ENCODE results near the gene ARMC10. TPM values are rescaled to one million over a fixed set of nuclear protein-coding genes. Genes with fewer than 3 reads are reported as not detected.
"Not testable (repeated sequence)": the region's sequence is repeated elsewhere in the genome, so short reads cannot be mapped to it uniquely, and the experiment has no call there.

Gene ARMC10
- total RNA-seq, 1 donor from 2014 or later: 19.8 TPM

DNA sequence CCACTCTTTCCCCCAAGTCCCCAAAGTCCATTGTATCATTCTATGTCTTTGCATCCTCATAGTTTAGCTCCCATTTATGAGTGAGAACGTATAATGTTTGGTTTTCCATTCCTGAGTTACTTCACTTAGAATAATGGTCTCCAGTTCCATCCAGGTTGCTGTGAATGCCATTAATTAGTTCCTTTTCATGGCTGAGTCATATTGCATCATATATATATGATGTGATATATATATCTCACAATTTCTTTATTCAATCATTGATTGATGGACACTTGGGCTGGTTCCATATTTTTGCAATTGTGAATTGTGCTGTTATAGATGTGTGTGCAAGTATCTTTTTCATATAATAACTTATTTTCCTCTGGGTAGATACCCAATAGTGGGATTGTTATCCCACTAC, 18.9 kb upstream of the ARMC10 start:
- H3K9ac ChIP-seq (ENCODE audit: low read depth in 1 of 3, low read length in 3 of 3); H3K36me3 ChIP-seq (ENCODE audit: control insufficient read depth in 3 of 3, insufficient read depth in 3 of 3, low read length in 3 of 3); H3K9me3 ChIP-seq (ENCODE audit: control insufficient read depth in 3 of 3, low read length in 3 of 3); H3K27me3 ChIP-seq (ENCODE audit: control insufficient read depth in 3 of 3, insufficient read depth in 3 of 3, low read length in 3 of 3); H3K27ac ChIP-seq (ENCODE audit: low read depth, low read length); H3K4me1 ChIP-seq (ENCODE audit: control insufficient read depth in 3 of 3, insufficient read depth in 3 of 3, low read length in 3 of 3); H3K4me3 ChIP-seq (ENCODE audit: low read length in 3 of 3): not testable (repeated sequence)

DNA sequence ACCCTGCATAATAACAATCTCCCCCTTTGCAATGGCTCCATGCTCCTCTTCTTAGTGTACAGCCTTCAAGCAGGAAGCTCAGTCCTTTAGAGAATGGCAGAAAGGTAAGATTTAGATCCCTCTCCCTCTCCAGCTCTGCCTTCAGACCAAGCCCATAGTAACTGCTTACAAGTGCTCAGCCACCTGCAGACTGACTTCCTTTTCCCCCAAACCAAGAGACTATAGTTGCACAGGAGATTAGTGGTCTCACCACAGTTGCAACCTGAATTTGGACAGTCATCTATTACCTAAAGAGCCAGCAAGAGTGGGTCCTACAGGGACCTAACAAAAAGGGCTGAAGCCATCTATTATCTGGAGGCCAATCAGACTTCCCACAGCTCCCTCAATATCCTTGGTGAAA, 16.8 kb upstream of the ARMC10 start:
- Histone ChIP-seq H3K27me3 (ENCODE audit: control insufficient read depth in 3 of 3, insufficient read depth in 3 of 3, low read length in 3 of 3) (no peaks in the 10 kb centered on the region), H3K36me3 (ENCODE audit: control insufficient read depth in 3 of 3, insufficient read depth in 3 of 3, low read length in 3 of 3) (no peaks in the 10 kb centered on the region), H3K4me1 (ENCODE audit: control insufficient read depth in 3 of 3, insufficient read depth in 3 of 3, low read length in 3 of 3) (no peaks in the 10 kb centered on the region), H3K27ac (ENCODE audit: low read depth, low read length) (no peak overlapping the region), H3K9ac (ENCODE audit: low read depth in 1 of 3, low read length in 3 of 3) (no peak overlapping the region), H3K9me3 (ENCODE audit: control insufficient read depth in 3 of 3, low read length in 3 of 3) (no peaks in the 10 kb centered on the region), H3K4me3 (ENCODE audit: low read length in 3 of 3) (no peak overlapping the region)

- Histone ChIP-seq H3K27ac (ENCODE audit: low read depth, low read length) (no peak overlapping the region), H3K9ac (ENCODE audit: low read depth in 1 of 3, low read length in 3 of 3) (no peak overlapping the region), H3K36me3 (ENCODE audit: control insufficient read depth in 3 of 3, insufficient read depth in 3 of 3, low read length in 3 of 3) (no peaks in the 10 kb centered on the region), H3K9me3 (ENCODE audit: control insufficient read depth in 3 of 3, low read length in 3 of 3) (no peaks in the 10 kb centered on the region), H3K27me3 (ENCODE audit: control insufficient read depth in 3 of 3, insufficient read depth in 3 of 3, low read length in 3 of 3) (no peaks in the 10 kb centered on the region), H3K4me3 (ENCODE audit: low read length in 3 of 3) (no peak overlapping the region), H3K4me1 (ENCODE audit: control insufficient read depth in 3 of 3, insufficient read depth in 3 of 3, low read length in 3 of 3) (no peaks in the 10 kb centered on the region)
Measured at GRCh38 chr7:103059471-103059870, 15.5 kb upstream of the ARMC10 start.

- H3K9ac ChIP-seq (ENCODE audit: low read depth in 1 of 3, low read length in 3 of 3): no peak overlapping the region
- H3K27ac ChIP-seq (ENCODE audit: low read depth, low read length): no peak overlapping the region
- H3K4me3 ChIP-seq (ENCODE audit: low read length in 3 of 3): no peak overlapping the region
- H3K9me3 ChIP-seq (ENCODE audit: control insufficient read depth in 3 of 3, low read length in 3 of 3): no peaks in the 10 kb centered on the region
- no peaks in the 10 kb centered on the region for H3K36me3 ChIP-seq (ENCODE audit: control insufficient read depth in 3 of 3, insufficient read depth in 3 of 3, low read length in 3 of 3)
- no peaks in the 10 kb centered on the region for H3K27me3 ChIP-seq (ENCODE audit: control insufficient read depth in 3 of 3, insufficient read depth in 3 of 3, low read length in 3 of 3)
- no peaks in the 10 kb centered on the region for H3K4me1 ChIP-seq (ENCODE audit: control insufficient read depth in 3 of 3, insufficient read depth in 3 of 3, low read length in 3 of 3)
Measured at GRCh38 chr7:103063895-103064294, 11.0 kb upstream of the ARMC10 start.

DNA sequence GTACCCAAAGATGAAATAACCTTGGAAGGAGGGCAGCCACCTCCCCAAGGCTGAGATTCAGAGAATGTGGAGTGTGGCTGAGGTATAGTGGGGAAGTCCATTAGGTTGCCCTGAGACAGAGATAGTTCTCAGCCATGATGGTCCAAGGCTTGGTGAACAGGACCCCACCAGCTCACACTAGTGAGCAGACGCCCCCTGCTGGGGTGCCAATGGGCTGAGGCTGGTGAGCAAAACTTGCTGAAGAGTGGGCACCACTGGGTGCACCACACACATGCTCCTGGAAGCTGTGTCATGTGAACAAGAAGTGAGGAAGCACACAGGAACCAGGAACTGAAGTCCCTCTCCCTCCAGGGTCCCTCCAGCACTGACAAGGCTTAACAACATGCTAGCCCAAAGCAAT, 9.3 kb upstream of the ARMC10 start:
- Histone ChIP-seq H3K27ac (ENCODE audit: low read depth, low read length) (no peak overlapping the region), H3K36me3 (ENCODE audit: control insufficient read depth in 3 of 3, insufficient read depth in 3 of 3, low read length in 3 of 3) (no peaks in the 10 kb centered on the region), H3K27me3 (ENCODE audit: control insufficient read depth in 3 of 3, insufficient read depth in 3 of 3, low read length in 3 of 3) (no peaks in the 10 kb centered on the region), H3K4me1 (ENCODE audit: control insufficient read depth in 3 of 3, insufficient read depth in 3 of 3, low read length in 3 of 3) (no peaks in the 10 kb centered on the region), H3K9me3 (ENCODE audit: control insufficient read depth in 3 of 3, low read length in 3 of 3) (no peaks in the 10 kb centered on the region), H3K9ac (ENCODE audit: low read depth in 1 of 3, low read length in 3 of 3) (no peak overlapping the region), H3K4me3 (ENCODE audit: low read length in 3 of 3) (no peak overlapping the region)

DNA sequence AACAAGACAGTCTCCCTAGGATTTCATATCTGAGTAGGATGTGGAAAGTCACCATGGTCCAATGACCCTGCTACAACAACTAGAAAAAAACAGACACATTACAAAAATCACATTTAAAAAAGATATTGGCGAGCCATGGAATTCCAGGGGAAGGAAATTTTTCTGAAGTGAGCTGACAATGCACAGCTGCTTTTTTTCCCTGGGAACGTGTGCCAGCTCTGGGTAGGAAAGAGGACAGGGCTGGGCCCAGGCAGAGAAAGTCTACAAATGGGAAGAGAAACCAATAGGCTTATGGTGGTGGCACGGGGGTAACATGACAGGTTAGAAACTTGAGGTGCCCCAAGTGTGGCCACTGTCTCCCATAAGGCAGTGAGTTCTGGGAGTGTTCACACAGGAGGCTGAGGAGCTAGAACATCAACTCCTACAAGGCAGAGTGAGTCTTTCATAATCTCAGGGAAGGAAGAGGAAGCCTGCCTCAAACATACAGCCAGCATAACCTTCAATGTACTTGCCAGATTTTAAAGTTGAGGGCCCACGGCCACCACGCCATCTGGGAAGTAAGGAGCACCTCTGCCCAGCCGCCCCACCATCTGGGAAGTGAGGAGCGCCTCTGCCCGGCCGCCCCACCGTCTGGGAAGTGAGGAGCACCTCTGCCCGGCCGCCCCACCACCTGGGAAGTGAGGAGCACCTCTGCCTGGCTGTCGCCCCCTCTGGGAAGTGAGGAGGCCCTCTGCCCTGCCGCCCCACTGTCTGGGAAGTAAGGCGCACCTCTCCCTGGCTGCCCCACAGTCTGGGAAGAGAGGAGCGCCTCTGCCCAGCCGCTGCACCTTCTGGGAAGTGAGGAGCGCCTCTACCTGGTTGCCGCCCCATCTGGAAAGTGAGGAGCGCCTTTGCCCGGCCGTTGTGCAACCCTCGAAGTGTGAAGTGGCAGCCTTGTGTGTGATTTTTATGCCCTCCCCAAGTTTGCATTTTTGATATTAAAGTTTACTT, 6.2 kb upstream of the ARMC10 start:
- no peak overlapping the region for H3K4me3 ChIP-seq (ENCODE audit: low read length in 3 of 3)
- no peak overlapping the region for H3K9ac ChIP-seq (ENCODE audit: low read depth in 1 of 3, low read length in 3 of 3)
- no peak overlapping the region for H3K27ac ChIP-seq (ENCODE audit: low read depth, low read length)

GRCh38 chr7:103071000-103071399, 3.9 kb upstream of the ARMC10 start:
- H3K27ac ChIP-seq (ENCODE audit: low read depth, low read length): no peak overlapping the region
- no peaks in the 10 kb centered on the region for H3K27me3 ChIP-seq (ENCODE audit: control insufficient read depth in 3 of 3, insufficient read depth in 3 of 3, low read length in 3 of 3)
- H3K9ac ChIP-seq (ENCODE audit: low read depth in 1 of 3, low read length in 3 of 3): no peak overlapping the region
- no peaks in the 10 kb centered on the region for H3K36me3 ChIP-seq (ENCODE audit: control insufficient read depth in 3 of 3, insufficient read depth in 3 of 3, low read length in 3 of 3)
- no peak overlapping the region for H3K4me3 ChIP-seq (ENCODE audit: low read length in 3 of 3)
- no peaks in the 10 kb centered on the region for H3K9me3 ChIP-seq (ENCODE audit: control insufficient read depth in 3 of 3, low read length in 3 of 3)
- peaks cover 9 to 18% (median 11%) of the 10 kb centered on the region in 3 donors for H3K4me1 ChIP-seq (ENCODE audit: control insufficient read depth in 3 of 3, insufficient read depth in 3 of 3, low read length in 3 of 3)

More for the DNA sequence above, 6.2 kb upstream of the ARMC10 start:
- H3K27me3 ChIP-seq (ENCODE audit: control insufficient read depth in 3 of 3, insufficient read depth in 3 of 3, low read length in 3 of 3): no peaks in the 10 kb centered on the region
- no peaks in the 10 kb centered on the region for H3K9me3 ChIP-seq (ENCODE audit: control insufficient read depth in 3 of 3, low read length in 3 of 3)
- no peaks in the 10 kb centered on the region for H3K36me3 ChIP-seq (ENCODE audit: control insufficient read depth in 3 of 3, insufficient read depth in 3 of 3, low read length in 3 of 3)
- H3K4me1 ChIP-seq (ENCODE audit: control insufficient read depth in 3 of 3, insufficient read depth in 3 of 3, low read length in 3 of 3): peaks cover under 1 to 2% (median under 1%) of the 10 kb centered on the region in 3 donors

DNA sequence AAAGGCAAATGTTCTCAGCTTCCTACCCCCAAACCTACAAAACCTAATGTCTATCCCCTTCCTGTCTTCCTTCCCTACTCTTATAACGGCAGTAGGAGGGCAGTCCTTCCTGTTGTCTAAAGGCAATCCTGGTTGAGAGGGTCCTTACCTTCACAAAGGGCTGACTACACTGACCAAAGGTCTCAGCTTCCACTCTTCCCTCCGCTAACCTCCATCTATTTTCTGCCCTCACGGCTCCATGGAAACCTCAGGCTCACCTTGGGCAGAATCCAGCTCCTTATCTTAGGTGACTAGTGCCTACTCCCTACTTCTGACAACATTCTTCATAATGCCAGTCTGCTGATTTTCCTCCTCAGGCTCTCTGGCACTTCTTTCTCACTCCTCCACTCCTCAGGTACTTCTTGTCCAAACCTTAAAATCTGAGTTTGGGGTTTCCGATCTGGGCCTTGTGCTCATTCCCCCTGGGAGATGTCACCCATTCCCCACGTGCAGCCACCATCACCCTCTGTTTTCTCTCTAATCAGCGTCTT, 886 bp upstream of the ARMC10 start:
- H3K4me3 ChIP-seq (ENCODE audit: low read length in 3 of 3): peak overlapping the region; percentile 98 to 100 (median 99)
- H3K4me1 ChIP-seq (ENCODE audit: control insufficient read depth in 3 of 3, insufficient read depth in 3 of 3, low read length in 3 of 3): peaks cover 12 to 22% (median 16%) of the 10 kb centered on the region in 3 donors
- H3K9me3 ChIP-seq (ENCODE audit: control insufficient read depth in 3 of 3, low read length in 3 of 3): no peaks in the 10 kb centered on the region
- peak overlapping the region; percentile 71 to 91 (median 84) for H3K9ac ChIP-seq (ENCODE audit: low read depth in 1 of 3, low read length in 3 of 3)
- H3K27ac ChIP-seq (ENCODE audit: low read depth, low read length): peak overlapping the region; percentile 76
- H3K36me3 ChIP-seq (ENCODE audit: control insufficient read depth in 3 of 3, insufficient read depth in 3 of 3, low read length in 3 of 3): no peaks in the 10 kb centered on the region
- H3K27me3 ChIP-seq (ENCODE audit: control insufficient read depth in 3 of 3, insufficient read depth in 3 of 3, low read length in 3 of 3): no peaks in the 10 kb centered on the region

DNA sequence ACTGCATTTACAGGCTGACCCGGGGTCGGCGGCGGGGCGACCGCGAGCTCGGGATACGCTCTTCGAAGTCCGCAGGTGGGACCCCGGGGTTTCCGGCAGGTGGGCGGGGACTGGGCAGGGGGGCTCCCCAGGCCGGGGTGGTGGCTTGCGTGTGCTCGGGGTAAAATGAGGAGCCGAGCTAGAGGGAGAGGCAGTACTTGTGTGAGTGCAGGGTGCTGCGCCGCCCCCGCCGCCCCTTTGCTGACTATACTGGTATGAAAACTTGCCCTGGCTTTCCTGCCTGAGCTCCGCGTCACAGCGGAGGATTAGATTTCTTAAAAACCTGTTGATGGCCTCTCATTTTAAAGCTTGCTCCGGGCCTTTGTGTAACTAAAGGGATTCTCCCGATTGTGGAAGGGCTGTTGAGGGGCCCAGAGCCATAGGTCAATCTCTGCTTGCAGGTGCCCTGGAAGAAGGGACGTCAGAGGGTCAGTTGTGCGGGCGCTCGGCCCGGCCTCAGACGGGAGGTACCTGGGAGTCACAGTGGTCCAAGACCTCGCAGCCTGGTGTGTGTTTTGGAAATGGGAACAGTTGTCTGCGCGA, 488 bp downstream of the ARMC10 start:
- H3K4me3 ChIP-seq (ENCODE audit: low read length in 3 of 3): peak overlapping the region; percentile 83 to 100 (median 99)
- H3K9ac ChIP-seq (ENCODE audit: low read depth in 1 of 3, low read length in 3 of 3): peak overlapping the region; percentile 88 to 91 (median 88)
- H3K27me3 ChIP-seq (ENCODE audit: control insufficient read depth in 3 of 3, insufficient read depth in 3 of 3, low read length in 3 of 3): no peaks in the 10 kb centered on the region
- peak overlapping the region; percentile 76 for H3K27ac ChIP-seq (ENCODE audit: low read depth, low read length)
- H3K4me1 ChIP-seq (ENCODE audit: control insufficient read depth in 3 of 3, insufficient read depth in 3 of 3, low read length in 3 of 3): peaks cover 12 to 22% (median 16%) of the 10 kb centered on the region in 3 donors
- no peaks in the 10 kb centered on the region for H3K9me3 ChIP-seq (ENCODE audit: control insufficient read depth in 3 of 3, low read length in 3 of 3)
- H3K36me3 ChIP-seq (ENCODE audit: control insufficient read depth in 3 of 3, insufficient read depth in 3 of 3, low read length in 3 of 3): no peaks in the 10 kb centered on the region

- Histone ChIP-seq H3K4me1 (ENCODE audit: control insufficient read depth in 3 of 3, insufficient read depth in 3 of 3, low read length in 3 of 3) (peaks cover 12 to 22% (median 16%) of the 10 kb centered on the region in 3 donors), H3K27me3 (ENCODE audit: control insufficient read depth in 3 of 3, insufficient read depth in 3 of 3, low read length in 3 of 3) (no peaks in the 10 kb centered on the region)
Measured at GRCh38 chr7:103076764-103077163, 1.8 kb downstream of the ARMC10 start.

More at GRCh38 chr7:103076764-103077163, 1.8 kb downstream of the ARMC10 start:
- Histone ChIP-seq H3K4me3 (ENCODE audit: low read length in 3 of 3) (no peak overlapping the region), H3K9me3 (ENCODE audit: control insufficient read depth in 3 of 3, low read length in 3 of 3) (no peaks in the 10 kb centered on the region), H3K9ac (ENCODE audit: low read depth in 1 of 3, low read length in 3 of 3) (no peak overlapping the region), H3K27ac (ENCODE audit: low read depth, low read length) (no peak overlapping the region), H3K36me3 (ENCODE audit: control insufficient read depth in 3 of 3, insufficient read depth in 3 of 3, low read length in 3 of 3) (no peaks in the 10 kb centered on the region)

Data from skeletal muscle tissue (tissue), 4 donors.